Esophagus muscularis mucosa (tissue), 3 donors: ENCODE measurements around the gene SAMD10.

Source experiments
- CTCF ChIP-seq, 3 experiments: fragments of 200-600 bp in 2 of 3; fragments of 450-650 bp in 1 of 3; sonication (generic) in 2 of 3; IDR thresholded peaks; one replicate each; pipeline ENCODE4 v1.5.1; 2017 to 2019; ENCODE audit warnings: antibody characterized with exemption in 3 of 3, mild to moderate bottlenecking in 2 of 3, moderate library complexity in 1 of 3
- POLR2A ChIP-seq: fragments of 450-650 bp; IDR thresholded peaks from one replicate; pipeline ENCODE4 v1.6.1; 2017; ENCODE audit warnings: antibody characterized with exemption, moderate library complexity, mild to moderate bottlenecking, low read depth

GRCh38 chr20:64003960-64004725, 24.7 kb upstream of the SAMD10 start:
- TF ChIP-seq CTCF (IDR thresholded peaks at IDR 0.05) (no peak), POLR2A (no peak)
